Measurements from ENCODE around the gene GNAS.
A peak's percentile ranks its signal among the peaks of the same experiment; 100 is the strongest.

Gene GNAS

GRCh38 chr20:58893355-58894120 is 41.0 kb downstream of the GNAS start:
- H3K36me3 ChIP-seq (replicated peaks): peaks cover 31% of the 10 kb centered on the region
- H3K4me1 ChIP-seq: peaks cover 25% of the 10 kb centered on the region
- no peaks in the 10 kb centered on the region for H3K27me3 ChIP-seq (ENCODE audit: low read depth)
- DNase-seq (ENCODE audit: low spot score in 2 of 2): peak in 1 of 2 experiments; percentile 45
- H3K9me3 ChIP-seq: no peaks in the 10 kb centered on the region
- H3K4me3 ChIP-seq: peak overlapping the region; percentile 75
- in situ Hi-C loops (cut with MboI; ENCODE audit: low sequenced_read_pairs): no loop called here

GRCh38 chr20:58894652-58895447 is 42.3 kb downstream of the GNAS start:
- in situ Hi-C loops (cut with MboI; ENCODE audit: low sequenced_read_pairs): no loop called here
- no peak for DNase-seq (ENCODE audit: low spot score in 2 of 2)
- Histone ChIP-seq H3K4me3 (peak overlapping the region; percentile 75), H3K27me3 (ENCODE audit: low read depth) (no peaks in the 10 kb centered on the region), H3K4me1 (peaks cover 35% of the 10 kb centered on the region), H3K9me3 (no peaks in the 10 kb centered on the region), H3K36me3 (replicated peaks) (peaks cover 43% of the 10 kb centered on the region)

- in situ Hi-C loops (cut with MboI; ENCODE audit: low sequenced_read_pairs): no loop called here
- H3K27me3 ChIP-seq (ENCODE audit: low read depth): no peaks in the 10 kb centered on the region
- H3K4me3 ChIP-seq: no peak overlapping the region; the same call in 1 of the 2 replicates
- H3K36me3 ChIP-seq (replicated peaks): peaks cover 51% of the 10 kb centered on the region
- H3K9me3 ChIP-seq: no peaks in the 10 kb centered on the region
- H3K4me1 ChIP-seq: peaks cover 40% of the 10 kb centered on the region
- no peak for DNase-seq (ENCODE audit: low spot score in 2 of 2)
Observed at GRCh38 chr20:58895448-58896180, 43.1 kb downstream of the GNAS start.

DNA sequence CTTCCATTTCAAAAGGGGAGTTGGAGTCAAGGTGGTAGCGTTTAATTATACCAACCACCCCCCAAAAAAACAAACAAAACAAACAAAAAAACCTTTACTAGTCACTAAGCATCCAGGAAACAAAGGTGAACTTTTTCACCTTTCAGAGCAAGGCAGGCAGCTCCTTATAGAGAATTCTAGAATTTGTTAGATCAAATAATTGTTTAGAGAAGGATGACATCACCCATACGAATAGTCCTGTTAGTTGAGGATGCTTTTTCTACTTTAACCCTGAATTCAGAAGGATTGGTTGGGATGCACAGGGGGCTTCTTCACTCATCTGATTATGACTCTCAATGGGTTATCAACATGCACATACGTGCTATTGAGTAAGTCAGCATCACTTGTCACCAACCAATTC is 44.3 kb downstream of the GNAS start:
- H3K4me3 ChIP-seq: no peak overlapping the region
- H3K27me3 ChIP-seq (ENCODE audit: low read depth): no peaks in the 10 kb centered on the region
- no peaks in the 10 kb centered on the region for H3K9me3 ChIP-seq
- DNase-seq (ENCODE audit: low spot score in 2 of 2): no peak
- peaks cover 40% of the 10 kb centered on the region for H3K4me1 ChIP-seq
- in situ Hi-C loops (cut with MboI; ENCODE audit: low sequenced_read_pairs): no loop called here
- peaks cover 57% of the 10 kb centered on the region for H3K36me3 ChIP-seq (replicated peaks)

GRCh38 chr20:58897488-58897887 is 45.0 kb downstream of the GNAS start:
- no peaks in the 10 kb centered on the region for H3K9me3 ChIP-seq
- H3K27me3 ChIP-seq (ENCODE audit: low read depth): no peaks in the 10 kb centered on the region
- no peak for DNase-seq (ENCODE audit: low spot score in 2 of 2)
- H3K36me3 ChIP-seq (replicated peaks): peaks cover 64% of the 10 kb centered on the region
- peaks cover 40% of the 10 kb centered on the region for H3K4me1 ChIP-seq
- no peak overlapping the region for H3K4me3 ChIP-seq
- in situ Hi-C loops (cut with MboI; ENCODE audit: low sequenced_read_pairs): no loop called here

DNA sequence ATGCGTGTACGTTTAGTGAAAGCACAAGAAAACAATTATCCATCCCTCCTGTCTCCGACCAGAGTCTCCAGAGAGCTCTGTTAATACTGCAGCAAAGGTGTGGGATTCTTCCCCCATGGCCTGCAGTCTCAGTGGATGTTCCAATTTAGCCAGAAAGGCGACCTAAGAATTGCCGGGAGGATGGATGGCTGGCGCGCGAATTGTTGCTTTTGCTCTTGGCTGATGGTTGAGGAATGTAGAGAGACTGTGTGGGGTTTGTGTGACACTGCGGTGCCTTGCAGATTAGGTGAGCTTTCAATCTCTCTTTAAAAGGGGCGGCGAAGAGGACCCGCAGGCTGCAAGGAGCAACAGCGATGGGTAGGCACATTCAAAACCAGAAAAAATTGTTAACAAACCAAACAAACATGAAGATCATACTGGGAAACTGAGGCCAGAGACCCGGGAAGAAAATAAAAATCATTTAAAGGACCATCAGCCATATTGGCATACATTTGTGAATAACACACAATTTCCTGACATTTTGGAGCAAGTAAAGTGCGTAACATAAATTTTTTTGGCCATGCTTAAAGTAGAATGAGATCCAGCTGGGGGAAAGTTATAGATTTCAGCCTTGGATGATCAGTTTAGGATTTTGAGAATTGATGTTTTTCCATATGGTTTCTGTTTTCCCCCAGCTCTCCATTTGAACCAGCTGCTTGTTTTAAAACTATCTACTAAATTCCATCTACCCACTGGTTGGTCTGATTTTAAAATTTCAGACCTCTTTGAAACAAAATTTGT is 46.3 kb downstream of the GNAS start:
- H3K4me3 ChIP-seq: no peak overlapping the region
- peaks cover 74% of the 10 kb centered on the region for H3K36me3 ChIP-seq (replicated peaks)
- in situ Hi-C loops (cut with MboI; ENCODE audit: low sequenced_read_pairs): no loop called here
- H3K4me1 ChIP-seq: peaks cover 38% of the 10 kb centered on the region
- no peaks in the 10 kb centered on the region for H3K27me3 ChIP-seq (ENCODE audit: low read depth)
- H3K9me3 ChIP-seq: no peaks in the 10 kb centered on the region
- no peak for DNase-seq (ENCODE audit: low spot score in 2 of 2)

GRCh38 chr20:58899512-58899911 is 47.0 kb downstream of the GNAS start:
- peaks cover 31% of the 10 kb centered on the region for H3K4me1 ChIP-seq
- in situ Hi-C loops (cut with MboI; ENCODE audit: low sequenced_read_pairs): no loop called here
- H3K9me3 ChIP-seq: no peaks in the 10 kb centered on the region
- no peak for DNase-seq (ENCODE audit: low spot score in 2 of 2)
- no peaks in the 10 kb centered on the region for H3K27me3 ChIP-seq (ENCODE audit: low read depth)
- H3K4me3 ChIP-seq: no peak overlapping the region
- peaks cover 81% of the 10 kb centered on the region for H3K36me3 ChIP-seq (replicated peaks)

GRCh38 chr20:58900397-58900796 is 47.9 kb downstream of the GNAS start:
- no peaks in the 10 kb centered on the region for H3K27me3 ChIP-seq (ENCODE audit: low read depth)
- no peak overlapping the region for H3K4me3 ChIP-seq
- peaks cover 22% of the 10 kb centered on the region for H3K4me1 ChIP-seq
- DNase-seq (ENCODE audit: low spot score in 2 of 2): peak in 1 of 2 experiments; percentile 51
- H3K36me3 ChIP-seq (replicated peaks): peaks cover 90% of the 10 kb centered on the region
- H3K9me3 ChIP-seq: no peaks in the 10 kb centered on the region
- in situ Hi-C loops (cut with MboI; ENCODE audit: low sequenced_read_pairs): loop anchor here (10.0 kb wide), 1 partner anchor 84 kb away; the partner anchor contains the start of gene NELFCD

DNA sequence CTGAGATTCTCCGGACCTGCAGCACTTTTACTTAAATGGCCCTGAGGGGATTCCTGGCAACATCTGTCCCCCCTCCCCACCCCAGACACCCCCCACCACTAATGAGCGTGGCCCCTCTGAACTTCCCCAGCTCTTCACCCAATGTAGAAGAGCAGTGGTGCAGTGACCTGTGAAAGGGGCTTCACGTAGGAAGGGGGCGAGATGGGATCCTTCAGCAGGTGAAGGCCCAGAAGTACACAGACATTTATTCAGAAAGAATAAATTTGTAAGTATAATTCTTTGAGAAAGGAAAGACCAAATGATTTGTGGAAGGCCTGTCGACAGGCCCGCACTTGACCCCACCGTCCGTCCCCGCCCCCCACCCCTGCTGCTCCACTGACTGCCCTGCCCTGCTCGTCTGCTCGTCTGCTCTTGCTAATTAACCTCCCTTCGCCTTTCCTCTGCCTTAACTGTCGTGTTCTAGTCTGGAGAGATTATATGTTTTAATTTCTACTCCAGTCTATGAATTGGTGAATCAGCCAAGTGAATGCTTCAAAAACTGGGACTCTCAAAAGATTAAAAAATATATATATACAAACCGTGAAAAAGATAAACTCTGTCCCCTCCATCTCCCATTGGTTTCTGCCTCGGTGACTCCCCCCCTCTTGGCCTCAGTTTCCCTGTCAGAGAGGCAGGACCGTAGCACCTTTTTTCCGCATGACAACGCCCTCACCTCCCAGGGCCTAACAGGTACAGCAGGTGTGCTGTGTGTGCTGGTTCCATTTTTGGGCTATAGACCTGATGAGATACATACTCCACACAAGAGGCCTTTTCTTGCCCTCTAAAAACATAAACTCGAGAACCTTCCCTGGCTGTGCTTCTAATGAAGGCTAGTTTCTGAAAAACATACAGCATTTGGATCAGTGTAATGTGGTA is 49.2 kb downstream of the GNAS start:
- peaks cover 91% of the 10 kb centered on the region for H3K36me3 ChIP-seq (replicated peaks)
- peaks cover 20% of the 10 kb centered on the region for H3K4me1 ChIP-seq

DNA sequence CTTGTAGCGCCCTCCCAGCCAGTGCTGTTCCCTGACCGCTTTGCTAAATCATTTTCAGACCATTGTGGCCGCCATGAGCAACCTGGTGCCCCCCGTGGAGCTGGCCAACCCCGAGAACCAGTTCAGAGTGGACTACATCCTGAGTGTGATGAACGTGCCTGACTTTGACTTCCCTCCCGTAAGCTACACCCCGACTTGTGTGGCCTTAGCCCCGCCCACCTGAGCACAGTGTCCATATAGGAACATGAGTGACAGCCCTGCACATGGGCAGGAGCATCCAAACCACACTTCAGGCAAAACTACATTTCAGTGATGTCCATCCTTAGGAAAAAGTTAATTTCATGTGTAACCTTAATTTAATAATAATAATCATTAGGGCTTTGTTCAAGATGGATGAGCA is 51.1 kb downstream of the GNAS start:
- Histone ChIP-seq H3K4me3 (no peak overlapping the region), H3K4me1 (peaks cover 31% of the 10 kb centered on the region), H3K9me3 (no peaks in the 10 kb centered on the region), H3K36me3 (replicated peaks) (peaks cover 91% of the 10 kb centered on the region), H3K27me3 (ENCODE audit: low read depth) (no peaks in the 10 kb centered on the region)
- in situ Hi-C loops (cut with MboI; ENCODE audit: low sequenced_read_pairs): loop anchor here (10.0 kb wide), 1 partner anchor 81 kb away; the partner anchor contains the start of gene NELFCD
- no peak for DNase-seq (ENCODE audit: low spot score in 2 of 2)

More for the DNA sequence above, 49.2 kb downstream of the GNAS start:
- Histone ChIP-seq H3K27me3 (ENCODE audit: low read depth) (no peaks in the 10 kb centered on the region), H3K4me3 (no peak overlapping the region), H3K9me3 (no peaks in the 10 kb centered on the region)
- in situ Hi-C loops (cut with MboI; ENCODE audit: low sequenced_read_pairs): loop anchor here (10.0 kb wide), 1 partner anchor 83 kb away; the partner anchor contains the start of gene NELFCD
- no peak for DNase-seq (ENCODE audit: low spot score in 2 of 2)

DNA sequence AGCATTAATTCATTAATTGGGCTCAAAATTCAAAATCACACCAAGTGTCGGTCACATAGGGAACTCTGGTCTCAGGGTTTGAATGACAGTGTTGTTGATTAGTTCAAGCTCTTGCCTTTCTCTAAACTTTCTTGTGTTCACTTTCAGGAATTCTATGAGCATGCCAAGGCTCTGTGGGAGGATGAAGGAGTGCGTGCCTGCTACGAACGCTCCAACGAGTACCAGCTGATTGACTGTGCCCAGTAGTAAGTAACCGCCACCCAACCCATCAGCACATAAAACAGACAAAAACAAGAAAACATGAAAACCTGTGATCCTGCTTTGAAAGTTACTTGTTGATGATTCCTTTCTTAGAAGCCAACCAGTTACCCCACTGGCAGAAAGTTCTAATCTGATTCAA is 52.7 kb downstream of the GNAS start:
- Histone ChIP-seq H3K4me3 (no peak overlapping the region), H3K36me3 (replicated peaks) (peaks cover 92% of the 10 kb centered on the region), H3K4me1 (peaks cover 17% of the 10 kb centered on the region), H3K27me3 (ENCODE audit: low read depth) (no peaks in the 10 kb centered on the region), H3K9me3 (no peaks in the 10 kb centered on the region)
- DNase-seq (ENCODE audit: low spot score in 2 of 2): no peak
- in situ Hi-C loops (cut with MboI; ENCODE audit: low sequenced_read_pairs): loop anchor here (10.0 kb wide), 1 partner anchor 80 kb away; the partner anchor contains the start of gene NELFCD

- Histone ChIP-seq H3K4me3 (no peak overlapping the region), H3K9me3 (no peaks in the 10 kb centered on the region), H3K36me3 (replicated peaks) (peaks cover 93% of the 10 kb centered on the region), H3K27me3 (ENCODE audit: low read depth) (no peaks in the 10 kb centered on the region), H3K4me1 (peaks cover 13% of the 10 kb centered on the region)
- DNase-seq (ENCODE audit: low spot score in 2 of 2): no peak
- in situ Hi-C loops (cut with MboI; ENCODE audit: low sequenced_read_pairs): loop anchor here (10.0 kb wide), 1 partner anchor 79 kb away; the partner anchor contains the start of gene NELFCD
Observed at GRCh38 chr20:58906111-58906510, 53.6 kb downstream of the GNAS start.
